Amniotic stem cell (primary cell): ENCODE measurements around the gene DMWD.
"Not testable (repeated sequence)": the region's sequence is repeated elsewhere in the genome, so short reads cannot be mapped to it uniquely, and the experiment has no call there.

Source experiments
- DNase-seq: peaks from one replicate; lab custom pipeline; 2025; lab: John Stamatoyannopoulos, UW

DMWD gene

DNA sequence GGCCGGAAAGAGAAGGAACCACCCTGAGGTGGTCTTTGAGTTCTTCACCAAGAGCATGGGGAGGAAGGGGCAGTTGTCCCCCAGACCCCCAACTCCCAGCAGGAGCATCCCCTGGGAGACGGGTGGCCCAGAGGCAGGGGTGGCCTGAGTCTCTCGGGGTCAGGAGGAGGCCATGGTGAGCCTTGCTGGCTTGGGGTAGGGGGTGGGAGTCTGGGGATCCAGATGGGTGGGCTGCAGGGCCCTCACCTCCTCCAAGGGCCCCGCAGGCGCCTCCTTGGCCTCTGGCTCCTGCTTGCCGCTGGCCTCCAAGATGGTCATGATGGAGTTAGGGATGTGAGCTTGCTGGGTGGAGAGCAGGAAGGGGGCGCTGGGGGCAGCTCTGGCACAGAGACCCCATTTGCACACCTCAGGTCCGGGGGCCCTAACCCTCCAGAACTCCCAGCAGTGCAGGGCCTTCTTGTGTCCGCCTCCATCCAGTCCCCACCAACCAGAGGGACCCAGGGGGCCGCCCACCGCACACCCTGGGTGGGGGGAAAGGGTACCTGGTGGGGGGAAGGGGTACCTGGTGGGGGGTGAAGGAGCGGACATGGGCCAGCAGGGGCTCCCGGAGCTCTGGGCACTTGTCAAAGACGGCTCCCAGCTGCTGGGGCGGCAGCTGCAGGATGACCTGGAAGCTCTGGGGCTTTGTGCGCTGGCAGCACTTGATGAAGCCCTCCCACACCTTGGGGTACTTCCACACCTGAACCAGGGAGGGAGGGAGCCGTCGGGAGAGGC lies 23.8 kb upstream of the DMWD start:
- DNase-seq: no peak

DNA sequence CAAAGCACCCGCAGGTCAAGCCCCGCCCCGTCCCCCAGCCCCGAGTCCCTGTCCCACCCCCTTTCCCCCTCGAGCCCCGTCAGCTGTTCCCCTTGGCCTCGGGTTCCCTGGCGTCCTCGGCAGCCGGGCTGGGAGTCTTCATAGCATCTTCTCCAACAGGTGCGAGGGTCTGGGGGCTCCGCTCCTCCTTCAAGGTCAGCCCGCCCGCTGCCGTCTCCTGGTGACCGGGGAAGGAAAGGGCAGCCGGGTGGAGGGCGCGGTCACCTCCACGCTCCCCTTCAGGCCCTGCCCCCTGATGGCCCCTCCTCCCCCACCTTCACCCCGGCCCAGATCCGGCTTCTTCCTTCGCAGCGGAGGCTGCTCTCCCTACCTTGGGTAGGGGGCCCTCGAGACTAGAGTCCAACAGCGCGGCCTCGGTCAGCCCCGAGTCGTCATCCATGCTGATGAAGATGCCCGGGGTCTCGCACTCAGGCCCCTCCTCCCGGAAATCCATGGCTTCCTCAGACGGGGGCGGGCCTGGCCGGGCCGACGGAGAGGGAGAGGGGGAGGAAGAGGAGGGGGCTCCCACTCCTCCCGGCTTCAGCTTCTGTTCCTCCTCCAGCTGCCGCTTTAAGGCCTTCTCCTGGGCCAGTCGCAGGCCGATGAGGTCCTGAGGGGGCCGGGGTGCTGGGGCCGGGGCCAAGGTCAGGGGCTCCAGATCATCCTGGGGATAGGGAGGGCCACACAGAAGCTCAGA lies 23.0 kb upstream of the DMWD start:
- DNase-seq: no peak

DNA sequence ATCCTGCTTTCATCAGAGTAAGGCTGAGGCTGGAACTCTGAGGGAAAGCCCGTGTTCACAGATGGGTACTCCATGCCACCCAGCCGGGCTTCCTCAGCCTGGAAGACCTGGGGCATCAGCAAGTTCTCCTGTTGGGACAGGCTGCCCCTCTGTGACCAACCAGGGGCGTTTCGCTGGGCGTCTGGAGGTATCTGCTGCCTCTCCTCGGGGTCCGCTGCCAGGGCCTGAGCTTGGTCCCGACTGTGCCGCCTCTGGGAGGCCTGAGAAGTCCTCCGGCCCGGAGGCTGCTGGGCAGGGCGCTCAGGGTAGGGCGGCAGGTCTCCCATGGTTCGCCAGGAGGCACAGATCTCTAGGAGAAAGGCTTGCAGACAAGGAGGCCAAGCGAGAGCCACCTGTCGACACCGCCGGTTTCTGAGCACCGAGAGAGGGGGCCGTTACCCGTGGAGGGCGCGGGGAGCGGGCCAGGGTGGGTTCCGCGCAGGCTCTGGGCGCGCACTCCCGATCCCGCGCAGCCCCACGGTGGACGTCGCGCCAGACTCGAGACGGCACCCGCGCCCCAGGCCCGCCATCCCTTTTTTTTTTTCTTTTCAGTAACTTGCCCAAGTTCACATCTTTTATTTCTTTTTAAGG lies 22.3 kb upstream of the DMWD start, which contains the start of gene RSPH6A:
TSS of gene RSPH6A (minus strand) at position 458 of the 630 bp plus-strand sequence. CDS start at position 326, 132 bp downstream.
- no peak for DNase-seq

DNA sequence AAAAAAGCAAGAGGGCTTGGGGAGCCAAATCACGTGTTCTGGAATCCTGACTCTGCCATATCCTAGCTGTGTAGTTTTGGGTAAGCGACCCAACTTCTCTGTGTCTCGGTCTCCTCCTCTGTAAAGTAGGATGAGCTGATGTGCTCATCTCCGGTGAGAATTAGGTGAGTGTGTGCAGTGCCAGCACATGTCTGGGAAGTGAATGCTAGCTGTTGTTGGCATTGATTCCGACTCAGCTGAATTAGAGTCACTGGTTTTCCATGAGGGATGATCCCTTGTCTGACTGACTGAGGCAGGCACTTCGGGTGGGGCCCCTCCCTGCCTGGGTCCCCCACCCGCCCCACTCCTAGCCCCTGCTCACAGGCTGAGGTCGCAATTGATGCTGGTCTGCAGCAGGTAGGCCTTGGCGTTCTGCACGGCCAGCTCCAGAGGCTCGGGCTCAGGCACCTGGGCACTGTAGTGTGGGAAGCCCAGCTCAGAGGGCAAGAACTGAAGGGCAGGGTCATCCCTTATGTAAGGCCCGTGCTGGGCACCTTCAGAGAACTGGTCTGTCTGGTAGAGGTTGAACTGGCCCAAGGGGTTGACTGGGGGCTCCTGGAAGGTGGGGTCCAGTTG lies 21.6 kb upstream of the DMWD start:
- no peak for DNase-seq

DNA sequence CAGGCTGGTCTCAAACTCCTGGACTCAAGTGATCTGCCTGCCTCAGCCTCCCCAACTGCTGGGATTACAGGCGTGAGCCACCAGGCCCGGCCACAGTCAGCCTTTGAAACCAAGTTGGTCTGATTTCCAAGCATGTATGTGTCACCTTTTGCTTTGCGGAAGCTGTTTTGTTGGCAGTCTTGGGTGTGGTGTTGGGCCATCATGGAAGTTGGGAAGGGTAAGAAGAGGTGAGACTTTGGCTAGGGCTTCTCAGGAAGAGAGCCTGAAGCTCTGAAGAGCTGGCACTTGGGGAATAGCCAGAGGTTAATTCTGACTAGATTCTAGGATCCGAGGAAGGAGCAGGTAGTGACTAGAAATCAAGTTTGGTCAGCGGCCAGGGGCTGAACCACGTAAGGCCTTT lies 19.7 kb upstream of the DMWD start:
- no peak for DNase-seq

DNA sequence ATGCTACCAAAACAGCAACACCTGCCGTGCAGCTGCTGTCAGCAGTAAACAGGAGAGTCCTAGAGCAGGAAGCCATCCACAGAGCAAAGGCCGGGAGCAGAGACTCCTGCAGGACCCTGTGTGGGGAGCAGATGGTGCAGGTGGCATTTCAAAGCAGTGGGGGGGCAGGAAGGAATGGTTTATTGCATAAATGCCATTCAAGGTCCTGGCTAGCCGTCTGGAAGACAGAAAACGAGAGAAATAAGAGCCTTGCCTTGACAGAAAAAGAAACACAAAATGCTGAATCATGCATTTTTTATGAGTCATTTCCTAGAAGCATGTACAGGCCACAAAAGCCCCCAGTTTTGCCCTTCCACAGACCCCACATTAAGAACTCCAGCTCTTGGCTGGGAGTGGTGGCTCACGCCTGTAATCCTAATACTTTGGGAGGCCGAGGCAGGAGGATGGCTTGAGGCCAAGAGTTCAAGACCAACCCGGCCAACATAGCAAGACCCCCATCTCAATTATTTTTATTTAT lies 17.1 kb upstream of the DMWD start:
- no peak for DNase-seq

DNA sequence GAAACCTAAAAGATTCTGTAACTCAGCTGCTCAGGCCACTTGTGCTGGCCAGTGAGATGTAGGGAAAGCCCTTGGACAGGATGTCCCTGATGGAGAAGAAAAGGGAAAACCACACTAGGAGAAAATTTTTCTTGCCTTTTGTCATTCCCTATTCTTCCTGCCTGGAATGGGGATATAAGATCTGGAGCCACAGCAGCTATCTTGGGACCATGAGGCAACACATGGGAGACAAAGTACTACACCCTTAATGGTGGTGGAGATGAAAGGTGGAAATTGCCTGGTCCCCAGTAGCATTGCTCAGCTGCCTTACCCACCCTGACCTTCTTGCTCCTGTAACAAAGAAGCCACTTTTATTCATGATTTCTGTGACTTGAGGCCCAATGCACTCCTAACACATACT lies 13.1 kb upstream of the DMWD start:
- DNase-seq: no peak

DNA sequence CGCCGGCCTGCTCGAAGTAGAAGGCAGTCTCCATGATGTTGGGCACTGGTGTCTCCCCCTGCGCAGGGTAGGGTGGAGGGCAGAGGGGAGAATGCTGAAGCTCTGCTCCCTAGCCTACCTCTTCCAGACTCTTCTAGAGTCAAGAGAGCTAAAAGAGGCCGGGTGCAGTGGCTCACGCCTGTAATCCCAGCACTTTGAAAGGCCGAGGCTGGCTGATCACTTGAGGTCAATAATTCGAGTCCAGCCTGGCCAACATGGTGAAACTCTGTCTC lies 12.2 kb upstream of the DMWD start:
- DNase-seq: no peak

DNA sequence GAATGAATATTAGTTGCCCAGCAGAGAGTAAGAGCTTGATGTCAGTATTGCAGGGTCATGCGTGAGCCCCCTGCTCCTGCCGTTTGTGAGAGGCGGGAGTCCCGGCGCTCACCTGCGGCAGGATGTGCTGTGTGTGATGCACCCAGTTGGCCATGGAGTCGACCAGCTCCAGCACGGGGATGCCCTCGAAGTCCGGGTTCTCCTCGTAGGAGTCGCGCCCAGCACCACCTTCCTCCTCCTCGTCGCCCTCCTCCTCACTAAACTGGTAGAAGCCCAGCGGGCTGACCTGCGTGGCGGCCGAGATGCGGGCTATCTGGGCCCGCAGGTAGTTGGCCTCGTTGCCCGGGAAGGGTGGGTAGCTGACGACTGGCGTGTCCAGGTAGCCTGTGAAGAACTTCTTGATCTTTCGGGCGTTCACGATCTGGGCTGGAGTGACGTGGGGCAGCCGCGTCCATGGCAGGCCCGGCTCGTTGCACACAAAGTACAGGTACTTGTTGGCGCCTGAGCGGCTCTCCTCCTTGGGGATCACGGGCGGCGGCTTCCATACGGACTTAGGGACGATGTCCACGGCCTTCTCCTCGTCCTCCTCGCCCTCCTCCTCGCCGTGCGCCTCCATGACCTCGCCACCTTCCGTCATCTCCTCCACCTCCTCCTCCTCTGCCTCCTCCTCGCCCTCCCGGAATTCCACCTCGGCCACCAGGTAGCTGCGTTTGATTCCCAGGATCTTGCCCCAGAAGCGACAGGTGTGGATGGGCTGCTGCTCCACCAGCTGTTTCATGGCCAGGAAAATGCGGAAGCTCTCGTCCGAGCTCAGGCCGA lies 11.7 kb upstream of the DMWD start:
- DNase-seq: no peak

DNA sequence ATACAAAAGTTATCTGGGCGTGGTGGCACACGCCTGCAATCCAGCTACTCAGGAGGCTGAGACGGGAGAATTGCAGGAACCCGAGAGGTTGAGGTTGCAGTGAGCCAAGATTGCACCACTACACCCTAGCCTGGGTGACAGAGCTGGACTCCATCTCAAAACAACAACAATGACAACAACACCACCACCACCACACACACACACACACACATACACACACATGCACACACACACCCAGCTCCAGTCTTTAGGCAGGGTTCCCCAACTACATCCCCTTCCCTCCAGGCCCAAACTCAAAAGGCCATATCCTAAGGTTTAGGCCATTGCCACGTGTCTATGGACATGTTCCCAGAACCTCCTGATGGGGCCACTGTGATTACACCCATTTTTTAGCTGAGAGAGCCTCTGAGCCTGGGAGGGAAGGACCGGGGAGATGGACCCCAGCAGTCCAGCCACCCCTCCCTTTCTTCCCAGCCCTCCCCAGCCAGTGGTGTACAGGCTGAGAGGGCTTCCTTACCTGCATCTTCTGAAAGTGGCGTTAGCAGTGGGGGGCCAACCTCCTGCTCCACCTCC lies 9.0 kb upstream of the DMWD start:
- no peak for DNase-seq

DNA sequence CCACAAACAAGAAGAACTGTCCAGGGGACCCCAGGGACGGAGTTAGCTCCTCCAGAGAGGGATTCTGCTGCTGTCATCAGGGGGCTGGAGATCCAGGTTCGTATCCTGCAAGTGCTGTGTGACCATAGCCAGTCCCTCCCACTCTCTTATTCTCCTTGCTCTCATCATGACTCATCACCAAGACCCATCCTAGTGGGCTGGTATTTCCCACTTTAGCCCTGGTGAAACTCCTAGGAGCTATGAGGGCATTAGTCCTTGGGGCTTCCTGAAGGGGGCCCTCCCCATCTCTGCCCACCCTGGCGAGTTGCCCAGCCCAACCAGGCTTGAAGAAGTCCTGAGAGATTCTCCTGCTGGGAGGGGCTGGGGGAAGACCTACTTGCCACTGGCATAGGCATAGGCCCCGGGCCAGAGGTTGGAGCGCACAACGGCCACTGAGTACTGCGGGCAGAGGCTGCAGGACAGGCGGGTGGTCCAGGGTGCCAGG lies 7.5 kb upstream of the DMWD start:
- no peak for DNase-seq

DNA sequence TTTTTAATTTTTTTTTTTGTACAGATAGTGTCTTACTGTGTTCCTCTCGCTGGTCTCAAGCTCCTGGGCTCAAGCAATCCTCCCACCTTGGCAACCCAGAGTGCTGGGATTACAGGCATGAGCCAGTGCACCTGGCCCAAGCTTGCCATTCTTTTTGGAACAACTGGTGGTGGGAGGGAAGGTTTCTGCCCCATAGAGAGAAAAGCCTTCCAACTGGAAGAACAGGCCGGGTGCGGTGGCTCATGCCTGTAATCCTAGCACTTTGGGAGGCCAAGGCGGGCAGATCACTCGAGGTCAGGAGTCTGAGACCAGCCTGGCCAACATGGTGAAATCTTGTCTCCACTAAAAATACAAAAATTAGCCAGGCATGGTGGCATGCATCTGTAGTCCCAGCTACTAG lies 6.9 kb upstream of the DMWD start:
- not testable (repeated sequence) for DNase-seq

DNA sequence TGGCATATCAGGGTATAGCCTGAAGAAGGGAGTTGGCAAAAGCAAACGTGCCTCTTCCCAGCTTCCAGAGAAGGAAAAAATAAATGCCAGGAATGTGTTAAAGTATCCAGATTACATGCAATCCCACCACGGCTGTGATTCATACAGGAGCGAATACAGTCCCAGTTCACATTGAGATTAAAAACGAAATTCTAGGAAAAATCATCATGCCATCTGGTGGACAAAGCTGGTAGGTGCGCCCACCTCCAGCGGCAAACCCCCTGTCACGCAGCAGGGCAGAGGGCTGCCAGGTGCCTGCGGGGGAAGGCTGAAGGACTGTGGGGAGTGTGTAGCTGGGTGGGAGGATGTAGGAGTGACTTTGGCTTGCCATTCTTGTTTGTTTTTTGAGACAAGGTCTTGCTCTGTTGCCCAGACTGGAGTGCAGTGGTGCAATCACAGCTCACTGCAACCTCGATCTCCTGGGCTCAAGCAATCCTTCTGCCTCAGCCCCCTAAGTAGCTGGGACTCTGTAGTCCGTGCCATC lies 6.4 kb upstream of the DMWD start:
- peak; percentile 70 for DNase-seq

DNA sequence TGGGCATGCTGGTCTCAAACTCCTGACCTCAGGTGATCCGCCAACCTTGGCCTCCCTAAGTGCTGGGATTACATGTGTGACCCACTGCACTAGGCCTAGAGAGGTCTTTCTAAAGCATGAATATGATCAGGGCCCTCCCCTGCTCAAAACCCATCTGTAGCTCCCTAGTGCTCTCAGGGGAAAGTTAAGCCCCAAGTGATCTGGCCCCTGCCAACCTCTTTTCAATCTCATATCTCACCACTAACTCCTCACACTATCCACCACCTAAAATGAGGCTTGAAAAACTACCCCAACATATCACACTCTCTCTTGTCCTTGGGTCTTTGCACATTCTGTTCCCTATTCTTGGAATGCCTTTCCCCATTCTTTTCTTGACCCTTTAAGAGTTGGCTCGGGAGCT lies 2.0 kb upstream of the DMWD start:
- no peak for DNase-seq

DNA sequence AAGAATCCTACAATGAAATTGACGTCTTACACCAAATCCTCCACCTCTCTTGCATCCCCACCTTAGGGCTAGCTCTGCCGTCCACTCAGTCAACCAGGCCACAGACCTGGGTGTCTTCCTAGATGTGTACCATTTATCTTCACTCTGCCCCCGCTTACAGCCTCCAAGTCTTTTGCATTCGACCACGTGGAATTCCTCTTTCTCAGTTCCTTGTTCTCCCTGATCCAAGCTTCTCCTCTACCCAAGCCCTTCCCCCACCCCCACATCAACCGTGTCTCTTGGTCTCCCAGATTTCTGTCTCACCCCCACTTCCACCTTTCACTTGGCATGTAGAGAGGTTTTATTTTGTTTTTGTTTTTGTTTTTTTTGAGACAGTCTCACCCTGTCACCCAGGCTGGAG lies 1.2 kb upstream of the DMWD start:
- no peak for DNase-seq

DNA sequence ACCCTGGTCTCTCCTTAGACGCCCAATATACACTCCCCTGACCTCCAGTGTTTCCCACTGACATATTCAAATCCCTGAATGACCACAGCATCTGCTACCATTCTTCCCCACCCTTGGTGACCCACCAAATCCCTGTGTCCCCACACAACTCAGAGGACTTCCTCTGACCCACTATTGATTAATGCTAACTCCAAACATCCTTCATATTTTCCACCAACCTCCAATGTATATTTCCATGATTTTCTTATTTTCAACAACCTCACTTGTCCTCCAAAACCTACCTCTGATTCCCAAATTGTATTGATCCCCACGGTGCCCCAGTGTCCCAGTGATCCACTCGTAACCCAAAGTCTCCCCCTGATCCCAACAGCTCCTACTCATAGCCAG lies 526 bp upstream of the DMWD start:
- DNase-seq: no peak

DNA sequence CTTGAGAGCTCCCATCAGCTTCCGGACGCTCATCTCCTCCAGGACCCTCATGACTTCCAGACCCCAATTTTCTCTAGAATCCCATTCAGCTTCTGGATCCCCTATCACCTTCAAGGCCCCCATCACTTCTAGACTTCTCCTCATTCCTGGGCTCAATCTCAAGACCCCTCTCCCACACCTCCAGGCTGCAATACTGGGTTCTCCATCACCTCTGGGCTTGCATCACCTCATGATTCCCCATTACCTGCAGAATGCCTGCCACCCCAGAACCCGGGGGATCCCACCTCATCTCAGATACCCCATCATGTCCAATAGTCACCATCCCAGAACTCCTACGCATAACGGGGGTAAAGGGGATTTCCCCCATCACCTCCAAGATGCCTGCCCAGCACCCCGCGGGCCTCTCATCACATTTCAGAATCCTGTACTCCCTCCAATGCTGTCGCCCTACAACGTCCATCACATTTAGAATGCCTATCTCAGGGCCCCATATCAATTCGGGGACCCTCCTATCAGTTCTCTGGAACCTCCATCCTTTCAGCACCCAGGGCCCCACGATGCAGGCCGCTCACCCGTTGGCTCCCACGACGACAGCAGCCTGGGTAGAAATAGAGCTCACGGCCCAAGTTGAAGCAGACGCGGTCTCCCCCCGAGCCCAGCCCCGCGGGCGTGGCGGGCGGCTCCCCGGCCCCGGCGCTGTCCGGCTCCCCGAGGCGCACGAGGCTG lies 738 bp downstream of the DMWD start:
- DNase-seq: no peak

DNA sequence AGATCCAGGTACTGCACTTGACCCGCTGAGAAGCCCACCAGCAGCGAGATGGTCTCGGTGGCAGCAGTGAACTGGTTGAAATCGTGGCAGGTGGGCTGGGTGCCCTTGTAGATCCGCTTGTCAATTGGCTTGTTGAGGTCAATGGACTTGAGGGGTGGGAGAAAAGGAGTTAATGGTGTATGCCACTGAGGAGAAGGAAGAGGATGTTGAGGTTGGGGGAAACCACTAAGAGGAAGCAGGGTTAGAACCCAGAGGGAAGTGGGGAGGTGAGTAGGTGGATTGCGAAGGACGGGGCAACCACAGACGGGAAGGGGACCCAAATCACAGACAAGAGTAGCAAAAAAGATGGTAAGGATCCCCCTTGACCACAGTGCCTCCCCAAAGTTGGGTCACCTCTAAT lies 1.7 kb downstream of the DMWD start:
- no peak for DNase-seq

DNA sequence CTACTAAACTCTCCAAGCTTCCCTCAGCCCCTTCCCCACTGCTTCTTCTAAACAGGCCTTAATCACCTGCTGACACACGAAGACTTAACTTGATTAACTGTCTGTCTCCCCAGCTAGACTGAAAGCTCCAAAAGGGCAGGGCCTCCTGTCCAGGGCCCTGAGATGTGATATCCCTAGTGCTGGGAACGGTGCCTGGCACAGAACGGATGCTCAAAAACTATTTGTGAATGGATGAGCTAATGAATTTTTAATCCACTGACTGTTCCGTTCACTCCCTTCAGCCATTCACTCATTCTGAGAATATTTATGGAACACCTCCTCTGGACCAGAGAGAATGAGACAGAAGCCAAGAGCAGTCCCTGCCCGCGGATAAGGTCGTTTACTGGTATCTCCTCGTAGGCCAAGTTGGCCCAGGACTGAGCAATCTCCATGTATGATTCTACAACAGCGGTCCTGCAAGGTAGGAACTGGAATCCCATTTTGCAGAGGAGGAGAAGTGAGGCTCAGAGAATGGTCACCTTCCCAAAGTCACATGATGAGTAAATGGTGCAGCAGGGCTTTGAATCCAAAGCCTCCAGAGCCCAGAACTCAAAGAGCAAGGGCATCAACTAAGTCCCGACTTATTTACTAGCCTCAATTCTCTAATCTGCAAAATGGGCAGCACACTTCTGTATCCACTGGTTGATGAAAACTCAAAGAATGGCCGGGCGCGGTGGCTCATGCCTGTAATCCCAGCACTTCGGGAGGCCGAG lies 3.4 kb downstream of the DMWD start:
- DNase-seq: no peak

DNA sequence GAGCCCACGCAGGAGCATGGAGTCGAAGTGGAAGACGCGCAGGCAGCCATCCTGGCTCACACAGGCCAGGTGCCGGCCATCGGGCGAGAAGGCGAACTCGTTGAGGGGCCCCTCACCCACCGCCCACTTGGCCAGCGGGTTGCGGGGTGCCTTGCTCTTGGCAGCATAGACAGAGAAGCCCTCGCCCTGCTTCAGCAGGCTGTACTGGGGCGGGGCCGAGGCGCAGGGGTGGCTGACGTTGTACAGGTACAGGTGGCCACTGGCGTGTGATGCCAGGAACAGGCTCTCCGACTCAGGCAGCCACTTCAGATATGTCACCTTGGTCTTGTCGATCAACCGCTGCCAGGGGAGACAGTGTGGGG lies 6.1 kb downstream of the DMWD start:
- DNase-seq: no peak
